GM23338 (cell line): Measurements from ENCODE around the gene PXT1. TPM values are rescaled to one million over a fixed set of nuclear protein-coding genes. Genes with fewer than 3 reads are reported as not detected.

Experiments used
- ATAC-seq: fragments of 200-7000 bp; cut with Tn5 transposase; 3 replicates; pipeline ENCODE4 v1.9.1; 2020
- DNase-seq: peaks from one replicate; pipeline ENCODE4 v3.0.0-alpha.2; 2015; ENCODE audit warnings: low spot score
- H2AFZ ChIP-seq: fragments of 200-600 bp; sonication (generic); 2 replicates; pipeline ENCODE4 v1.8.0; 2016; ENCODE audit warnings: antibody characterized with exemption, mild to moderate bottlenecking, moderate library complexity
- H3F3A ChIP-seq: fragments of 200-600 bp; sonication (generic); replicated peaks from 2 replicates; pipeline ENCODE4 v1.8.0; 2017; ENCODE audit warnings: antibody characterized with exemption, mixed run types, low read depth
- H3K27ac ChIP-seq: fragments of 200-600 bp; sonication (generic); 2 replicates; pipeline ENCODE4 v1.6.1; 2016; ENCODE audit warnings: low read depth
- H3K27me3 ChIP-seq: fragments of 200-600 bp; sonication (generic); 2 replicates; pipeline ENCODE4 v1.8.0; 2016; ENCODE audit warnings: mild to moderate bottlenecking, mixed run types, moderate library complexity; ENCODE audit not compliant: insufficient read depth
- H3K36me3 ChIP-seq: fragments of 200-600 bp; sonication (generic); 2 replicates; pipeline ENCODE4 v1.8.0; 2016; ENCODE audit warnings: mild to moderate bottlenecking; ENCODE audit not compliant: insufficient read depth
- H3K4me1 ChIP-seq: fragments of 200-600 bp; sonication (generic); 2 replicates; pipeline ENCODE4 v1.8.0; 2016; ENCODE audit warnings: mild to moderate bottlenecking, moderate library complexity; ENCODE audit not compliant: insufficient read depth
- H3K4me2 ChIP-seq: fragments of 200-600 bp; sonication (generic); 2 replicates; pipeline ENCODE4 v1.7.1; 2017; ENCODE audit warnings: mixed run types
- H3K4me3 ChIP-seq: fragments of 200-600 bp; sonication (generic); 2 replicates; pipeline ENCODE4 v1.6.1; 2016; ENCODE audit warnings: mixed run types
- H3K79me2 ChIP-seq: fragments of 200-600 bp; sonication (generic); replicated peaks from 2 replicates; pipeline ENCODE4 v1.8.0; 2017; ENCODE audit warnings: mild to moderate bottlenecking; ENCODE audit not compliant: insufficient read depth
- H3K9me2 ChIP-seq: fragments of 200-600 bp; sonication (generic); 2 replicates; pipeline ENCODE4 v1.8.0; 2017; ENCODE audit not compliant: insufficient read depth
- H4K20me1 ChIP-seq: fragments of 200-600 bp; sonication (generic); replicated peaks from 2 replicates; pipeline ENCODE4 v1.8.0; 2017; ENCODE audit warnings: mild to moderate bottlenecking; ENCODE audit not compliant: insufficient read depth
- H3K27ac Mint-ChIP-seq: 2 replicates; pipeline ENCODE4 v1.8.0; 2020; ENCODE audit warnings: inconsistent platforms, mild to moderate bottlenecking, moderate library complexity, mixed read lengths
- H3K27me3 Mint-ChIP-seq: 3 replicates; pipeline ENCODE4 v1.8.0; 2022; ENCODE audit warnings: low read depth, mild to moderate bottlenecking, moderate library complexity, mixed read lengths, inconsistent platforms; ENCODE audit not compliant: insufficient read depth, poor library complexity
- H3K36me3 Mint-ChIP-seq: 3 replicates; pipeline ENCODE4 v1.8.0; 2021; ENCODE audit warnings: low read depth, mild to moderate bottlenecking, inconsistent platforms, moderate library complexity, mixed read lengths
- H3K4me1 Mint-ChIP-seq: 3 replicates; pipeline ENCODE4 v1.8.0; 2020; ENCODE audit warnings: mild to moderate bottlenecking, inconsistent platforms, mixed read lengths
- H3K4me3 Mint-ChIP-seq: 3 replicates; pipeline ENCODE4 v1.8.0; 2021; ENCODE audit warnings: moderate library complexity, mild to moderate bottlenecking, inconsistent platforms, mixed read lengths
- H3K9me3 Mint-ChIP-seq: 3 replicates; pipeline ENCODE4 v1.8.0; 2020; ENCODE audit warnings: moderate library complexity, mild to moderate bottlenecking, inconsistent platforms, mixed read lengths
- CREB1 ChIP-seq: fragments of 250-450 bp; sonication (Bioruptor Pico); IDR thresholded peaks from 2 replicates; pipeline ENCODE4 v1.5.0; 2020; ENCODE audit warnings: low read depth, mild to moderate bottlenecking, moderate library complexity
- EZH2 ChIP-seq: fragments of 200-600 bp; sonication (generic); IDR thresholded peaks from one replicate; pipeline ENCODE4 v1.8.0; 2017; ENCODE audit warnings: antibody characterized with exemption, mild to moderate bottlenecking, low read depth; ENCODE audit not compliant: unreplicated experiment
- EZH2phosphoT487 ChIP-seq: fragments of 200-600 bp; sonication (generic); IDR thresholded peaks from one replicate; pipeline ENCODE4 v1.8.1; 2018; ENCODE audit warnings: antibody characterized with exemption; ENCODE audit not compliant: unreplicated experiment
- JUNB ChIP-seq: IDR thresholded peaks from one replicate; pipeline ENCODE4 v1.6.1; 2016; ENCODE audit warnings: antibody characterized with exemption; ENCODE audit not compliant: unreplicated experiment
- NANOG ChIP-seq: IDR thresholded peaks from 2 replicates; pipeline ENCODE4 v1.6.1; 2016; ENCODE audit warnings: antibody characterized with exemption, borderline replicate concordance
- POLR2AphosphoS5 ChIP-seq: IDR thresholded peaks from 2 replicates; pipeline ENCODE4 v1.6.1; 2016; ENCODE audit warnings: antibody characterized with exemption, low read depth
- STAT1 ChIP-seq: IDR thresholded peaks from one replicate; pipeline ENCODE4 v1.6.1; 2016; ENCODE audit warnings: antibody characterized with exemption; ENCODE audit not compliant: unreplicated experiment
- ZNF114 ChIP-seq: fragments of 250-450 bp; sonication (Bioruptor Pico); IDR thresholded peaks from 2 replicates; pipeline ENCODE4 v1.5.0; 2020; ENCODE audit warnings: mild to moderate bottlenecking, moderate library complexity
- ZNF331 ChIP-seq: fragments of 250-450 bp; sonication (Bioruptor Pico); IDR thresholded peaks from 2 replicates; pipeline ENCODE4 v1.5.0; 2020; ENCODE audit warnings: low read depth, mild to moderate bottlenecking, moderate library complexity
- polyA plus RNA-seq: library from polyadenylated mRNA; unstranded; fragments of >200 nt; fragmentation: Nextera tagmentation; extraction: Ambion mirVana; gene quantifications from 2 replicates; pipeline ENCODE4 v1.2.1, GENCODE V29; 2016
- total RNA-seq: library from RNA; depleted of rRNA; stranded (reverse); fragments of >200 nt; shearing (Covaris generic); gene quantifications from 2 replicates; pipeline ENCODE4 v1.2.3, GENCODE V29; 2014
- TF ChIP-seq, protein P1 (sequence below): IDR thresholded peaks from one replicate; pipeline ENCODE4 v1.6.1; 2018; ENCODE audit warnings: antibody characterized with exemption; ENCODE audit not compliant: unreplicated experiment
- TF ChIP-seq, protein P2 (sequence below): fragments of 250-450 bp; sonication (Bioruptor Pico); IDR thresholded peaks from 2 replicates; pipeline ENCODE4 v1.5.0; 2020; ENCODE audit warnings: mild to moderate bottlenecking, moderate library complexity
- TF ChIP-seq, protein P3 (sequence below): IDR thresholded peaks from 2 replicates; pipeline ENCODE4 v1.6.1; 2016; ENCODE audit warnings: antibody characterized with exemption

The PXT1 gene
- total and polyA plus RNA-seq, 2 experiments from 2014 or later = 0.14 TPM; not detected in 1

DNA sequence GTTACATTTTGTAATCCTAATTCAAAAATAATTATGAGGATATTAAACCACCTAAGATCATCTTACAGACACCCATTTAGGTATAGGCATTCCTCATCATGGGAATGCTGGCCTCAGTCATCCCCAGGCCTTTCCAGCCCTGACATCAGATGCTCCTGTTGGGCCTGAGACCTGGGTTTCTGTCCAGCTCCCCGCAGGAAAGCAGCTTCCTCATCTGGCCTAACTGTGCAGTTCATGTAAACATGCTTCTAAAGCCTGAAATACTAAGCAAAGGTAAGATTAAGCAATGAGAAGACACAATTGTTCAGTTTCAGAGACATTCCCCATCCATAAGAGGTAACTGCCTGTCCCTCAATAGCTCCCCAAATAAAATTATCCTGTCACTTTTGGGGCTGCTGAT, 74.2 kb downstream of the PXT1 start (continued):
- TF ChIP-seq, protein P1, sequence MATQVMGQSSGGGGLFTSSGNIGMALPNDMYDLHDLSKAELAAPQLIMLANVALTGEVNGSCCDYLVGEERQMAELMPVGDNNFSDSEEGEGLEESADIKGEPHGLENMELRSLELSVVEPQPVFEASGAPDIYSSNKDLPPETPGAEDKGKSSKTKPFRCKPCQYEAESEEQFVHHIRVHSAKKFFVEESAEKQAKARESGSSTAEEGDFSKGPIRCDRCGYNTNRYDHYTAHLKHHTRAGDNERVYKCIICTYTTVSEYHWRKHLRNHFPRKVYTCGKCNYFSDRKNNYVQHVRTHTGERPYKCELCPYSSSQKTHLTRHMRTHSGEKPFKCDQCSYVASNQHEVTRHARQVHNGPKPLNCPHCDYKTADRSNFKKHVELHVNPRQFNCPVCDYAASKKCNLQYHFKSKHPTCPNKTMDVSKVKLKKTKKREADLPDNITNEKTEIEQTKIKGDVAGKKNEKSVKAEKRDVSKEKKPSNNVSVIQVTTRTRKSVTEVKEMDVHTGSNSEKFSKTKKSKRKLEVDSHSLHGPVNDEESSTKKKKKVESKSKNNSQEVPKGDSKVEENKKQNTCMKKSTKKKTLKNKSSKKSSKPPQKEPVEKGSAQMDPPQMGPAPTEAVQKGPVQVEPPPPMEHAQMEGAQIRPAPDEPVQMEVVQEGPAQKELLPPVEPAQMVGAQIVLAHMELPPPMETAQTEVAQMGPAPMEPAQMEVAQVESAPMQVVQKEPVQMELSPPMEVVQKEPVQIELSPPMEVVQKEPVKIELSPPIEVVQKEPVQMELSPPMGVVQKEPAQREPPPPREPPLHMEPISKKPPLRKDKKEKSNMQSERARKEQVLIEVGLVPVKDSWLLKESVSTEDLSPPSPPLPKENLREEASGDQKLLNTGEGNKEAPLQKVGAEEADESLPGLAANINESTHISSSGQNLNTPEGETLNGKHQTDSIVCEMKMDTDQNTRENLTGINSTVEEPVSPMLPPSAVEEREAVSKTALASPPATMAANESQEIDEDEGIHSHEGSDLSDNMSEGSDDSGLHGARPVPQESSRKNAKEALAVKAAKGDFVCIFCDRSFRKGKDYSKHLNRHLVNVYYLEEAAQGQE = no peak
- TF ChIP-seq, protein P2, sequence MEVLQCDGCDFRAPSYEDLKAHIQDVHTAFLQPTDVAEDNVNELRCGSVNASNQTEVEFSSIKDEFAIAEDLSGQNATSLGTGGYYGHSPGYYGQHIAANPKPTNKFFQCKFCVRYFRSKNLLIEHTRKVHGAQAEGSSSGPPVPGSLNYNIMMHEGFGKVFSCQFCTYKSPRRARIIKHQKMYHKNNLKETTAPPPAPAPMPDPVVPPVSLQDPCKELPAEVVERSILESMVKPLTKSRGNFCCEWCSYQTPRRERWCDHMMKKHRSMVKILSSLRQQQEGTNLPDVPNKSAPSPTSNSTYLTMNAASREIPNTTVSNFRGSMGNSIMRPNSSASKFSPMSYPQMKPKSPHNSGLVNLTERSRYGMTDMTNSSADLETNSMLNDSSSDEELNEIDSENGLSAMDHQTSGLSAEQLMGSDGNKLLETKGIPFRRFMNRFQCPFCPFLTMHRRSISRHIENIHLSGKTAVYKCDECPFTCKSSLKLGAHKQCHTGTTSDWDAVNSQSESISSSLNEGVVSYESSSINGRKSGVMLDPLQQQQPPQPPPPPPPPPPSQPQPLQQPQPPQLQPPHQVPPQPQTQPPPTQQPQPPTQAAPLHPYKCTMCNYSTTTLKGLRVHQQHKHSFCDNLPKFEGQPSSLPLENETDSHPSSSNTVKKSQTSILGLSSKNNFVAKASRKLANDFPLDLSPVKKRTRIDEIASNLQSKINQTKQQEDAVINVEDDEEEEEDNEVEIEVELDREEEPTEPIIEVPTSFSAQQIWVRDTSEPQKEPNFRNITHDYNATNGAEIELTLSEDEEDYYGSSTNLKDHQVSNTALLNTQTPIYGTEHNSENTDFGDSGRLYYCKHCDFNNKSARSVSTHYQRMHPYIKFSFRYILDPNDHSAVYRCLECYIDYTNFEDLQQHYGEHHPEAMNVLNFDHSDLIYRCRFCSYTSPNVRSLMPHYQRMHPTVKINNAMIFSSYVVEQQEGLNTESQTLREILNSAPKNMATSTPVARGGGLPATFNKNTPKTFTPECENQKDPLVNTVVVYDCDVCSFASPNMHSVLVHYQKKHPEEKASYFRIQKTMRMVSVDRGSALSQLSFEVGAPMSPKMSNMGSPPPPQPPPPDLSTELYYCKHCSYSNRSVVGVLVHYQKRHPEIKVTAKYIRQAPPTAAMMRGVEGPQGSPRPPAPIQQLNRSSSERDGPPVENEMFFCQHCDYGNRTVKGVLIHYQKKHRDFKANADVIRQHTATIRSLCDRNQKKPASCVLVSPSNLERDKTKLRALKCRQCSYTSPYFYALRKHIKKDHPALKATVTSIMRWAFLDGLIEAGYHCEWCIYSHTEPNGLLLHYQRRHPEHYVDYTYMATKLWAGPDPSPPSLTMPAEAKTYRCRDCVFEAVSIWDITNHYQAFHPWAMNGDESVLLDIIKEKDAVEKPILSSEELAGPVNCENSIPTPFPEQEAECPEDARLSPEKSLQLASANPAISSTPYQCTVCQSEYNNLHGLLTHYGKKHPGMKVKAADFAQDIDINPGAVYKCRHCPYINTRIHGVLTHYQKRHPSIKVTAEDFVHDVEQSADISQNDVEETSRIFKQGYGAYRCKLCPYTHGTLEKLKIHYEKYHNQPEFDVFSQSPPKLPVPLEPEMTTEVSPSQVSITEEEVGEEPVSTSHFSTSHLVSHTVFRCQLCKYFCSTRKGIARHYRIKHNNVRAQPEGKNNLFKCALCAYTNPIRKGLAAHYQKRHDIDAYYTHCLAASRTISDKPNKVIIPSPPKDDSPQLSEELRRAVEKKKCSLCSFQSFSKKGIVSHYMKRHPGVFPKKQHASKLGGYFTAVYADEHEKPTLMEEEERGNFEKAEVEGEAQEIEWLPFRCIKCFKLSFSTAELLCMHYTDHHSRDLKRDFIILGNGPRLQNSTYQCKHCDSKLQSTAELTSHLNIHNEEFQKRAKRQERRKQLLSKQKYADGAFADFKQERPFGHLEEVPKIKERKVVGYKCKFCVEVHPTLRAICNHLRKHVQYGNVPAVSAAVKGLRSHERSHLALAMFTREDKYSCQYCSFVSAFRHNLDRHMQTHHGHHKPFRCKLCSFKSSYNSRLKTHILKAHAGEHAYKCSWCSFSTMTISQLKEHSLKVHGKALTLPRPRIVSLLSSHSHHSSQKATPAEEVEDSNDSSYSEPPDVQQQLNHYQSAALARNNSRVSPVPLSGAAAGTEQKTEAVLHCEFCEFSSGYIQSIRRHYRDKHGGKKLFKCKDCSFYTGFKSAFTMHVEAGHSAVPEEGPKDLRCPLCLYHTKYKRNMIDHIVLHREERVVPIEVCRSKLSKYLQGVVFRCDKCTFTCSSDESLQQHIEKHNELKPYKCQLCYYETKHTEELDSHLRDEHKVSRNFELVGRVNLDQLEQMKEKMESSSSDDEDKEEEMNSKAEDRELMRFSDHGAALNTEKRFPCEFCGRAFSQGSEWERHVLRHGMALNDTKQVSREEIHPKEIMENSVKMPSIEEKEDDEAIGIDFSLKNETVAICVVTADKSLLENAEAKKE (CRISPR knock-in tag) = no peak
- no peak for TF ChIP-seq EZH2
- TF ChIP-seq CREB1 (CRISPR knock-in tag) = no peak

DNA sequence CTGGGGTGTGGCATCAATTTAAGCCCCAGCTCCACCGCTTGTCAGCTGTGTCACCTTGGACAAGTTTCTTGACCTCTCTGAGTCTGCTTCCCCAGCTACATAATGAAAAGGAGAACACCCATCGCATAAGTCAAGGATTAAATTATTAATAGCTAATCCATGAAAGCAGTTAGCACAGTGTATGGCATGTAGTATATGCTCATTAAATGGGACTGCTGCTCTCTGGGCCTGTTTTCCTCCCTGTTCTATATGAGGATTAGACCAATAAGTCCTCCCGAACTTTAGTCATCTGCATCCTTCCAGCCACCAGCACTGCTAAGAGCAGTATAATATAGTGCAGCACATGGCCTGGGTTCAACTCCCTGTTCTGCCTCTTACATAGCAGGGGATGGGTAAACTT, 74.9 kb downstream of the PXT1 start:
- Histone ChIP-seq H3K4me1 (no peaks in the 10 kb centered on the region), H3K4me2 (no peak overlapping the region), H3K27ac (no peak overlapping the region), H3K4me3 (no peak overlapping the region), H3K79me2 (no peaks in the 10 kb centered on the region), H3K9me2 (no peaks in the 10 kb centered on the region), H3K27me3 (no peaks in the 10 kb centered on the region), H2AFZ (no peak overlapping the region), H3F3A (no peaks in the 10 kb centered on the region), H3K36me3 (no peaks in the 10 kb centered on the region), H4K20me1 (no peaks in the 10 kb centered on the region)
- peaks cover 4% of the 10 kb centered on the region; the same call in 1 of the 3 replicates for H3K36me3 Mint-ChIP-seq
- H3K27me3 Mint-ChIP-seq = peaks cover 7% of the 10 kb centered on the region
- no peak overlapping the region for H3K4me3 Mint-ChIP-seq
- H3K27ac Mint-ChIP-seq = no peak overlapping the region
- H3K4me1 Mint-ChIP-seq = peaks cover 7% of the 10 kb centered on the region; the same call in 2 of the 3 replicates
- no peaks in the 10 kb centered on the region; the same call in 2 of the 3 replicates for H3K9me3 Mint-ChIP-seq
- DNase-seq (no peak), ATAC-seq (no peak)
- TF ChIP-seq ZNF331 (CRISPR knock-in tag) (no peak), ZNF114 (CRISPR knock-in tag) (no peak), POLR2AphosphoS5 (no peak), JUNB (no peak), STAT1 (no peak), EZH2 (no peak), CREB1 (CRISPR knock-in tag) (no peak), EZH2phosphoT487 (no peak), NANOG (no peak)
- TF ChIP-seq, protein P3, sequence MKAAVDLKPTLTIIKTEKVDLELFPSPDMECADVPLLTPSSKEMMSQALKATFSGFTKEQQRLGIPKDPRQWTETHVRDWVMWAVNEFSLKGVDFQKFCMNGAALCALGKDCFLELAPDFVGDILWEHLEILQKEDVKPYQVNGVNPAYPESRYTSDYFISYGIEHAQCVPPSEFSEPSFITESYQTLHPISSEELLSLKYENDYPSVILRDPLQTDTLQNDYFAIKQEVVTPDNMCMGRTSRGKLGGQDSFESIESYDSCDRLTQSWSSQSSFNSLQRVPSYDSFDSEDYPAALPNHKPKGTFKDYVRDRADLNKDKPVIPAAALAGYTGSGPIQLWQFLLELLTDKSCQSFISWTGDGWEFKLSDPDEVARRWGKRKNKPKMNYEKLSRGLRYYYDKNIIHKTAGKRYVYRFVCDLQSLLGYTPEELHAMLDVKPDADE = no peak
